Vagina (tissue), 2 donors: Measurements from ENCODE around the gene PRDM16.

Experiments
- CTCF ChIP-seq, 3 experiments: fragments of 450-650 bp in 2 of 3; fragments of 200-600 bp in 1 of 3; sonication (generic) in 1 of 3; IDR thresholded peaks; one replicate each; pipeline ENCODE4 v1.5.1; 2017 to 2019; ENCODE audit warnings: antibody characterized with exemption in 3 of 3, mild to moderate bottlenecking in 2 of 3, moderate library complexity in 2 of 3
- POLR2AphosphoS5 ChIP-seq, 2 donors: sonication (generic); formaldehyde crosslinking; IDR thresholded peaks; one replicate each; pipeline ENCODE4 v1.9.0; 2017; ENCODE audit warnings: antibody characterized with exemption in 2 of 2, mild to moderate bottlenecking in 2 of 2, low read depth in 1 of 2; ENCODE audit not compliant: insufficient read depth in 1 of 2

GRCh38 chr1:3058263-3059030 lies 10.6 kb upstream of the PRDM16 start:
- TF ChIP-seq CTCF (IDR thresholded peaks at IDR 0.05) (no peak), POLR2AphosphoS5 (IDR thresholded peaks at IDR 0.05; ENCODE audit: insufficient read depth in 1 of 2, low read depth in 1 of 2) (no peak)
